ENCODE measurements around the gene RHPN2.
"Not testable (repeated sequence)": the region's sequence is repeated elsewhere in the genome, so short reads cannot be mapped to it uniquely, and the experiment has no call there.

RHPN2 gene

GRCh38 chr19:33025468-33026238, 39.0 kb downstream of the RHPN2 start:
- not testable (repeated sequence) for DNase-seq

GRCh38 chr19:33024398-33024797, 40.3 kb downstream of the RHPN2 start:
- DNase-seq, result no peak

GRCh38 chr19:33022472-33023116, 42.1 kb downstream of the RHPN2 start:
- DNase-seq, result no peak

GRCh38 chr19:33010891-33011290, 53.8 kb downstream of the RHPN2 start:
- DNase-seq, result not testable (repeated sequence)

GRCh38 chr19:33008738-33009137, 56.0 kb downstream of the RHPN2 start:
- no peak for DNase-seq

GRCh38 chr19:33005440-33005839, 59.2 kb downstream of the RHPN2 start:
- DNase-seq, result no peak

GRCh38 chr19:33003424-33004024, 61.2 kb downstream of the RHPN2 start:
- not testable (repeated sequence) for DNase-seq

- not testable (repeated sequence) for DNase-seq
Observed at GRCh38 chr19:33002126-33002865, 62.4 kb downstream of the RHPN2 start.

GRCh38 chr19:33000910-33001309, 63.8 kb downstream of the RHPN2 start:
- no peak for DNase-seq

- DNase-seq, result peak in 1 of 6 experiments; percentile 11
Observed at GRCh38 chr19:33000510-33000909, 64.2 kb downstream of the RHPN2 start.

GRCh38 chr19:32998722-32999121, 66.0 kb downstream of the RHPN2 start:
- DNase-seq, result no peak

GRCh38 chr19:32997716-32998355, 66.9 kb downstream of the RHPN2 start:
- DNase-seq, result no peak

- not testable (repeated sequence) for DNase-seq
Observed at GRCh38 chr19:32997061-32997464, 67.6 kb downstream of the RHPN2 start.

GRCh38 chr19:32995966-32996365, 68.7 kb downstream of the RHPN2 start:
- DNase-seq, result not testable (repeated sequence)

- DNase-seq, result no peak
Observed at GRCh38 chr19:32988724-32989123, 76.0 kb downstream of the RHPN2 start.

GRCh38 chr19:32988254-32988653, 76.4 kb downstream of the RHPN2 start:
- DNase-seq, result not testable (repeated sequence)

GRCh38 chr19:32982488-32982887, 82.2 kb downstream of the RHPN2 start:
- DNase-seq, result not testable (repeated sequence)

- not testable (repeated sequence) for DNase-seq
Observed at GRCh38 chr19:32979807-32980206, 84.9 kb downstream of the RHPN2 start.

GRCh38 chr19:32977813-32978212, 86.9 kb downstream of the RHPN2 start:
- DNase-seq, result not testable (repeated sequence)

- no peak for DNase-seq
Observed at GRCh38 chr19:32977280-32977679, 87.4 kb downstream of the RHPN2 start.

- DNase-seq, result peak; percentile 24 to 75 (median 54)
Observed at GRCh38 chr19:32976223-32976805, 88.4 kb downstream of the RHPN2 start.

Measured in stimulated activated naive CD4-positive, alpha-beta T cell (primary cell).